Measurements from ENCODE around the gene GHITM. TPM values are rescaled to one million over a fixed set of nuclear protein-coding genes. Genes with fewer than 3 reads are reported as not detected.

GHITM gene
- total RNA-seq, 1 donor from 2014 or later = 192 TPM

GRCh38 chr10:84201244-84201606 lies 61.9 kb downstream of the GHITM start:
- DNase-seq = no peak

DNA sequence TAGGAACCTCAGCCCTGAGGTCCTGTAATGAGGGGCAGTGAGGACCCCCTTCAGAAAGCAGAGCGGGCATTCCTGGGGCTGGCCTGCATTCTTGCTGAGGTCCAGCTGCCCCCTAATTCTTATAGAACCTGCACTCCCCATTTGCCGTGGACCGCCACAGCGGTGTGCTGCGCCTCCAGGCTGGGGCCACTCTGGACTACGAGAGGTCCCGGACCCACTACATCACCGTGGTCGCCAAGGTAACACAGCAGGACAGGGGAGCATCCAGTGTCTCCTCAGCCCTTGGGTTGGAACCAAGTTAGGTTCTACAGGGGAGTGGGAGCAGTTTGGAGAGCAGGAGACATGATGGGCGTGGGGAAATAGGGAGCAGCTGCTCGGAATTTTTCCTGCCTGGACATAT lies 62.4 kb downstream of the GHITM start:
- DNase-seq = no peak

GRCh38 chr10:84202349-84202748 lies 63.0 kb downstream of the GHITM start:
- DNase-seq = no peak

Other genes with a start within 250 kb of the GHITM start
- 0.47 TPM in 1 of 2 replicates, not detected in the other for gene GPR15LG, start 34.3 kb downstream of the GHITM start, total RNA-seq
- 0.68 and 2.3 TPM in 2 replicates for gene CDHR1, start 55.0 kb downstream of the GHITM start, total RNA-seq
- not detected in 2 replicates for gene LRIT2, start 86.0 kb downstream of the GHITM start, total RNA-seq
- not detected in 2 replicates for gene LRIT1, start 102.0 kb downstream of the GHITM start, total RNA-seq
- not detected in 2 replicates for gene RGR, start 105.5 kb downstream of the GHITM start, total RNA-seq
- 22.5 and 32.7 TPM in 2 replicates for gene CCSER2, start 189.1 kb downstream of the GHITM start, total RNA-seq

Measured in dermis blood vessel endothelial cell (primary cell).